Endometrial microvascular endothelial cells (primary cell): ENCODE data around the gene GDNF. TPM values are rescaled to one million over a fixed set of nuclear protein-coding genes. Genes with fewer than 3 reads are reported as not detected.

Experiments
- in situ Hi-C: cut with HindIII; loops from 2 replicates; pipeline ENCODE4 v1.10.0; 2017; ENCODE audit warnings: low sequenced_read_pairs, low pct_unique_long_range_greater_than_20kb; ENCODE audit errors: inconsistent ontology term
- total RNA-seq: library from RNA; depleted of rRNA; stranded (reverse); fragments of >200 nt; gene quantifications from one replicate; pipeline ENCODE4 v1.2.3, GENCODE V29; 2015; ENCODE audit errors: inconsistent ontology term

GDNF gene
- total RNA-seq, 1 donor from 2014 or later = not detected

- in situ Hi-C loops = no loop called here
These were observed 71.5 kb downstream of the GDNF start for GRCh38 chr5:37768371-37768770.

GRCh38 chr5:37767961-37768360 is 71.9 kb downstream of the GDNF start:
- in situ Hi-C loops = no loop called here

GRCh38 chr5:37767251-37767650 is 72.6 kb downstream of the GDNF start:
- in situ Hi-C loops = no loop called here
